HG03457 (cell line): ENCODE measurements around the gene TXNL4A.

Experiments used
- ATAC-seq: cut with Tn5 transposase; IDR thresholded peaks from one replicate; pipeline ENCODE4 v1.9.1; 2021; ENCODE audit warnings: moderate number of reproducible peaks; ENCODE audit not compliant: unreplicated experiment

The TXNL4A gene

DNA sequence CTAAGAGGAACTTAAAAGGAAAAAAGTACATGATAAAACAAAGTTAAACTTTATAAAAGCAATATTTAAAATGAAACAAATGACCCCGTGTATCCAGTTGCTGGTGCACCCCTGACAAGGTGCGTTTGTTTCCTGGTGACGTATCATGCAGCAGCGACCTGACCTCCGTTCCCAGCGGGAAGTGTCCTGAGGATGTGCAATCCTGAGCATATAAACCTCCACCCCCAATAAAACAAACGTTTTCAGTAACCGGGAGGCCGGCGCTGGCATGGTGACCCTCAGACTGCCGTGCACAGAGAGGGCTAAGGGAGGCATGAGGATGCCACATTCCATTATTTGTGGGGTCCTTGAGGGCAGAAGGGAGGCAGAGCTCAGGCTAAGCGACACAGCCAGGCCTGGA is 51.7 kb downstream of the TXNL4A start:
- ATAC-seq = no peak

DNA sequence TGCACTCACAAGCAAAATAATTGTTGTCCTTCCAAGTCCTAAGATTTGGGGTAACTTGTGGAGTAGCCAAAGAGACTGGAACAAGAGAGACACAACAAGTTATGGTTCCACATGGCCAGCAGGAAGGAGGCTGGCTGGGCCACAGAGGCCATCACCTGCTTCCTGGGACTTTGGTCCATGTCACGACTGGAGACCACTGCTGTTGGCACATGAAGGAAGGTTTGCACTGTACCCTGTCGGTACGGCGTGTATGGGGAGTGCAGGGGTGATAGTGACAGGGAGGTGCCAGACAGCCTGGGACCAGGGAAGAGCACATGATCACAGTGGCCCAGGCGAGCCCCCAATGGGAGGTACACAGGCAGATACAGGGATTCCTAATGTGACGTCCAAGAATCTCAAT is 52.4 kb downstream of the TXNL4A start:
- ATAC-seq = no peak

DNA sequence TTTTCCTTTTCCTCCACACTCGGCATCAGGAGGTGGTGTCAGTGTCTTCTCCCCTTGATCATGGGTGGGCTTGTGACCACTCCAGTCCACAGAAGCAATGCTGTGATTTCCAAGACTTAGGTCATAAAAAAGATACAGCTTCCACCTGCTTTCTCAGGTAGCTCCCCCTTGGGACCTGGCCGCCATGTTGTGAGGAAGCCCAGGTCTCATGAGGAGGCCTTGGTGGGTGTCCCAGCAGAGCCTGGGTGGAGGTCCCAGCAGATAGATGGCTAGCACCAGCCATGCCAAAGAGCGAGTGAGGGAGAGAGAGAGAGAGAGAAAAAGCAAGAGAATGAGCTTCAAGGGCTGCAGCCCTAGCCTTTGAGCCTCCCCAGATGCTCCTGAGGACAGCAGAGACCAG is 52.9 kb downstream of the TXNL4A start:
- ATAC-seq = no peak

DNA sequence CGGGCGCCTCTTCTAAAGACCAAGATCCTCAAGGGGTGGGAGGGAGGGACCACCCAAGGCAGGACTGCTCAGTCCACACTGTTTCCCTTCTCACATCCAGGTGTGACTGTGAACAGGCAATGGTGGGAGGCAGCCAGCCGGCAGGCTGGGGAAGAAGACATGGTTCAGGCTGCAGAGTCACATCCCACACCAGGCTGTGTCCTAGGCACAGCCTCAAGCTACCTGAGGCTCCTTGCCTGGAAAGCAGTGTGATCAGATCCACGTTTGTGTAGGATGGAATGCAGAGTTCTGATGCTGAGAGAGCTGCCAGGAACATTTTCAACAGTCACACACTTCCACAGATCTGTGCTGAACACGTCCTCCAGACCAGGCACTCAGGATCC is 53.3 kb downstream of the TXNL4A start:
- ATAC-seq = no peak

DNA sequence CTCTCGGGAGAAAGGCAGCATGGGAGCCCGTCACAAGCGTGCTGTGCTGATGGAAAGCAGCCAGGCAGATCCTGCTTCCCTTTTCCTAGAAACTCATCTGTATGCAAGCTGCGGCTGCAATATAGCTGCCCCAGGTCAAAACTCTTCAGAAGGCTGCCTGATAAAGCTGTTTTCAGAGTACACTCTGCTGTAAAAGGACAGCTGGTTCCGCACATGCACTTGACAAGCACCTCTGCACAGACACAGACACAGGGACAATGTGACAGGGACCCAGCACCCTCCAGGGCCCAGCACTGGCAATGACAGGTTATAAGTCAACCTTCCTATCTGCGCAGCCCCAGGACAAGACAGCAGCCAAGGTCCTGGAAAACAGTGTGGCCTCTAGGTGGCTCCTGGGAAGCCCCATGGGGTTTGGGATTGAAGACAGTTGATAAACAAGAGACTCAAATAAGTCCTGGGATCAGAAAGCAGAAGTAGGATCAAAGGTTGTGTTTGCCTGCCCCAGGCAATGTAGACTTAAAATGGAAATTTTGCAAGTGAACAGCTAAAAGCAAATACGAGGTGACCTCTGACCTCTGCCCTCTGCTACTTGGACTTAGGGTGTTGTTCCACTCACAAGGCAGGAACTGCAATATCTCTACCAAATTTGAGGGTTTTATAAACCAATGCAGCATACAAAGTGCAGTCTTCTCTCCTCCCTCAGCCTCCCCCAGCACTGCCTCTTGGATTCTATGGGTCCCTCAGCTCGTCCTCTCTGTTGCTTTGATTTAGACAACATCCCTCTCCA is 53.9 kb downstream of the TXNL4A start:
- no peak for ATAC-seq

DNA sequence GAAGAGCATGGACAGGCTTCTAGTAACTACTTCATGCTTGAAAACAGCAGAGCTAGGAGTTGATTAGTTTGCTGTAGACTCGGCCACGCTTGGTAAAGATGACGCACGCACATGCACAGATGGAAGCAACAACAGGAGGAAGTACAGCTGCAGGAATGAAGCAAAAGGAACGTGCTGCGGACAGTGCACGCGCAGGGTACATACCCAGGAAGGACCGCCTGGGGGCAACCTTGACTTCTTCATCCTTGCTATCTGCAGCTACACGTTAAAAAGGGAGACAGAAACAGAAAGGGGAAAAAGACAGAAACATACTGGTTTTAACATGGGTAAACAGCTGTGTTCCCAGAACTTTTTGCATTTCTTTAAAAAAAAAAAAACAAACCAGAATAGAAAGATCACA is 54.6 kb downstream of the TXNL4A start:
- ATAC-seq = no peak

DNA sequence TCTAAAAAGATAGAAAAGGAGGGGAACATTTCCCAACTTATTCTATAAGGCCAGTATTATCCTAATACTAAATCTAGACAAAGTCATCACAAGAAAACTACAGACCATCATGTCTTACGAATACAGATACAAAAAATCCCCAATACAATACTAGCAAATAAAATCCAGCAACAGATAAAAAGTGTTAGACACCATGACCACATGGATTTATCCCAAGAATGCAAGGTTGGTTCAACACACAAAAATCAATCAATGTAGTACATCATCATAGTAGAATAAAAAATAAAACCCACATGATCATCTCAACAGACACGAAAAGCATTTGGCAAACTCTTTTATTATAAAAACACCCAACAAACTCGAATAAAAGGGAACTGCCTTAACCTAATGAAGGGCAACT is 55.5 kb downstream of the TXNL4A start:
- no peak for ATAC-seq

DNA sequence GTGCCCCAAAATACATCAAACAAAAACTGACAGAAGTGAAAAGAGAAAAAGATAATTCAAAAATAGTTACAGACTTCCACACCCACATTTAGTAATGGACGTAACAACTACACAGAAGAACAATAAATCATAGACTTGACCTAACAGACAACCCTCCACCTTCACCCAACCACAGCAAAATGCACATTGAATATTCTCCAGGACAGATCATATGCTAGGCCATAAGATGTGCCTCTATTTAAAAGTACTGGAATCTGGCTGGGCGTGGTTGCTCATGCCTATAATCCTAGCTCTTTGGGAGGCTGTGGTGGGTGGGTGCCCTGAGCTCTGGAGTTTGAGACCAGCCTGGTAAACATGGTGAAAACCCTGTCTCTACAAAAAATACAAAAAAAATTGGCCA is 56.9 kb downstream of the TXNL4A start:
- ATAC-seq = no peak

DNA sequence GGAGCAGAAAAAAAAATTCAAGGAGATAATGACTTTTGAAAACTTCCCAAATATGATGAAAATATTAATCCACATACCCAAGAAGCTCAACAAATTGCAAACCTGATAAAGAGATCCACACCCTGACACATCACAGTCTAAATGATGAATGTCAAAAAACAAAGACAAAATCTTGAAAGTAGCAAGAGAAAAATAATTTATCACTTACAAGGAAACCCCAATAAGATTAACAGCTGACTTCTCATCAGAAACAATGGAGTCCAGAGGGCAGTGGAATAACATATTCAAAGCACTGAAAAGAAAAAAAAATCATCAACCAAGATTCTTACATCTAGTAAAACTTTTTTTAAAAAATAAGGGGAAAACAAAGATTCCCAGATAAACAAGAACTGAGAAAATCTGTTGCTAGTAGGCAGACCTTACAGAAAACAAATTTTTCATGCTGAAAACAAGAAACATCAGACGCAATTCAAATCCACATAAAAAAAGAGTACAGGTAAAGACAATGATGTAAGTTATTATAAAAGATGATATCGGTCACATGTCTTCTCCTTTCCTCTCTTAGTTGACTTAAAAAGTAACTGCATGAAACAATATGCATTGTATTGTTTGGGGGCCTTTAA is 58.2 kb downstream of the TXNL4A start:
- ATAC-seq = no peak

DNA sequence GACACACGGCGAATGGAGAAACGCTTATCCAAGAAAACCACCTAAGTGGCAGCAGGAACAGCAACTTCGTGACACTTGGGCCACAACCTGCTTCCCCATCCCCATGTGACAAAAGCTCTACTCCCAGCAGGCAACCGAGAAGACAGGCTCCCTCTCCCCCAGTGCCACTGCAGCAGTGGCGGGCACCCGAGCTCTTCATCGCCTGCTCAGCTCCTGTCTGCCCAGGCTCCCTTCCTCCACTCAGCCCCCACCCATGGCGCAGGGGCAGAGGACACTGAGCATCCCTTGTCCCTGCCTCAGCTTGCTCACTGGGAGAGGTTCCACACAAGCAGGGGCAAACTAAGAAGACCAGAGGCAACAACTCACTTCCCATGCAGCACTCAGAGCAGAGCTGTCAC is 59.8 kb downstream of the TXNL4A start:
- no peak for ATAC-seq

DNA sequence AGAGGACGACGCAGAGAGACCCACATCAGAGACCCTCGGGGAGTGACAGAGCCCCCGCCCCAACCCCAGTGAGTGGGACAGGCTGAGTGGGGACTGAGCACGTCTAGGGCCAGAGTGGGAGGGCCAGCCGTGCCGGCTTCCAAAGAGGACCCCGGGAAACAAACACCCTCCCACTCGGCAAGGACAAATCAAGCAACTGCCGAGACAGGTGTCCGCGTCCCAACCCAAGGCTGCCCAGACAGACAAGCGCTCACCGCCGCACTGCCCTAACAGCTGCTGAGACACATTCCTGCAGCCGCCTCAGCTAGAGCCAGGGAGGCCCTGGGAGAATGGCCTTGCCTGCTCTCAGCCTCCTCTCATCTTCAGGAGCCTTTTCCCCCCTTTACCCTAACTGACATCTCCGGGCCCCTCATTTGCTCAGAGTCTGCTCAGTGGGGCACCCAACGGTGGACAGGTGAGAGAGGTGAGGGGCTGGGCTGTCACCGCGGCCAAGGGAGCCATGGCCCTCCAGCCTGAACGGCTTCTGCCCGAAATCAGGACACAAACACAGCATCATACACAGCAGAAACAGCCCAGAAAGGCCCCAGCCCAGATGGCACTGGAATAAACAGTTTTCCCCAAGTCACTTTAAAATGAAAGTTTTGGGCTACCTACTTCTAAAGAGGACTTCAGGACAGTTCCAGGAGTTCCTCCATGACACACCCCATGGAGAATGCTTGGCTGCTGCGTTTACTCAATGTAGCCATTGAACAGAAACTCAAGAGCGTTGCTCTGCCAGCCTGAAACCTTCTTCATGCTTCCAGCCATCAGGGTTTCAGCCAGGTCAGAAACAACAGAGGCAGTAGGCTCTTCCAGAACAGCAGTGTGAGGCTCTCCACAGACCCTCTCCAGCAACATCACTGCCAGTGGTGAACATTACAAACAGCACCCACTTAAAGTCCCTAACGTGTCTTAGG is 60.5 kb downstream of the TXNL4A start:
- no peak for ATAC-seq

DNA sequence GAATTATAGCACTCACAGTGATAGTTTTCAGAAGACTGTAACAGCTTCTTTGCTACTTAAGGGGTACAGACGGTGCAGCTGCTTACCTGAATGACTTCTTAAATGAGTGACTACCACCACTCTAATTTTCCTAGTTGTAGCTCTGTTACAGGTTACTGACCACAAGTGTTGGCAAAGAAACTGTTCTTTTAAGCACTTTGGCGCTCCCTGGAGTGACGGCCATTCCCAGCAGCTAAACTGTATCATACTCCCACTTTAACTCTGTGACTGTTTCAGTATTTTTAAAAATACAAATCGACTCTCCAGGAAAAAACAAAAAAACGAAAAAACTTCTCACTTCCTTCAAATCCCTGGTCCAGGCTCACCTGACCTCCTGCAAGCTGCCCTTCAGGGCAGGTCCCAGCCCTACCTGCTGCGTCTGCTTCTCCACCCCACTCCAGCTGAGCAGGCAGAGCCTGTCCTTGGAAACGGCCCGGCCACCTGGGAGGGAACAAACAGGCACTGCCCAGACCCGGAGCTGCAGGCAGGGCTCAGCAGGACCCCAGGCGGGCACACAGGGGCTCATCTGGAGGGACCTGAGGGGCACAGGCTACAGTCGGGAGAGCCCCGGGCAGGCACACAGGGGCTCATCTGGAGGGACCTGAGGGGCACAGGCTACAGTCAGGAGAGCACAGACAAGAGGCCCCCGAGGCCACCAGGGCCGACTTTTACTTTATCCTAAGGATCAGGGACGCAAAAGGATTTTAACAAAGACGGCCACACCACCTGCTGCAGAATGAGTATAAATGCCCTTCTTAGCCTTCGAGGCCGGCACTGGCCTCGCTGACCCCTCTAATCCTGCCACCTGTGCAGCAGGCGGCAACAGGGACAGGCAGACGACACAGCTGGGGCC is 61.4 kb downstream of the TXNL4A start:
- no peak for ATAC-seq

DNA sequence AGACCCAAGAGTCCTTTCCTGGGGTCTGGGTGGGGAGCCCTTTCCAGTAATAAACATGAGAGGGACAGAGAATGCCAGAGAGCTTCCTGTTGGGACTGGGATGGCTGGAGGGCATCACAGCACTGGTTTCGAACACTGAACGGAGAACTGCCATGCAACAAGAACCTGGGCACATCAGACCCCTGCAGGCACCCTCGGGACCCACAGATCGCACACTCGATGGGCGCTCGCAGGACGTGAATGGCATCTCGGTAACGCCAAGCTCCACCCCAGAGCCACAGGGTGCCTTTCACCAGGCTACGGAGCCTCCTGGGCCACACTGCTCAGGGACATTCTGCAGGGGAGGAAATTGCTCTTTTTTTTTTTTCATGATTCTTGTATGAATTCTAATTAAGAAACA is 62.1 kb downstream of the TXNL4A start:
- no peak for ATAC-seq

DNA sequence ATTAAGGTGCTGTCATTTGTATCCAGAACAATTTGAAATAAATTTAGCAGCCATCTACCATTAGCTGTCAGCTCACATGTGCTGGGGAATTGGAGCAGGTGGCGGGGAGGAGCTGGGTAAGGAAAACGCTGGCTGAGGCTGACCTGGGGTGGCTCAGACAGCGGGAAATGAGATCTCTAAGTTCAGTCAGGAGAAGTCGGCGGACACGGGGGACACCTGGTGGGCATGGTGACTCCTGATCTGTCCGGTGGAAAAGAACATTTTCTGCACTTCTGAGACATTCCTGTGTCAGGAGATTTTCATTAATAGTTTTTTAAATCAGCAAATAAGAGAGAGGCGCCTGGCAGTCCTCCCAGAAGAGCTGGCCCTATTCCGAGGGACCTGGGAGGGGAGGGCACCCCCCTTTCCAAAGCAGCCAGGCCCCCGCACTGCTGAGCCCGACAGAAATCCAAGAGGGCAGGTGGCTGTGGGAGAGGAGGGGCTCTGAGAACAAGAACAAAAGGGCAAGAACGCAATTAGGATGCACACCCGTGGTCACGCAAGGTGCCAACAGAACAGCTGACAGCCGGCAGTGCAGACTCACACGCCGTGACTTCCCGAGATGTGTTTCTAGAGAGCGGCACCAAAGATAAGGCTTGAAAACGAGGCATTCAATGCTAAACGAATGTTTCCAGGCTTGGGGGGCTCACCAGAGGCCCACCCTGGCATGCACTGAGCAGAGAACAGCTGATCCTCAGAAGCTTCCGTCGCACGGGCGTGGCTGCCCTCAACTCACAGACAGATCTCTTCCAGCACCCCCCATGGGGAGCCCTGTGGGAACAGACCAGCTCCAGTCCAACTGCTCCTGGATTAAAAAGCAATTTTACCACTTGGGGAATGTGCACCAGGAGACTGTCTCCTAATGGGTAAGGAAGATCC is 63.3 kb downstream of the TXNL4A start:
- ATAC-seq = no peak

DNA sequence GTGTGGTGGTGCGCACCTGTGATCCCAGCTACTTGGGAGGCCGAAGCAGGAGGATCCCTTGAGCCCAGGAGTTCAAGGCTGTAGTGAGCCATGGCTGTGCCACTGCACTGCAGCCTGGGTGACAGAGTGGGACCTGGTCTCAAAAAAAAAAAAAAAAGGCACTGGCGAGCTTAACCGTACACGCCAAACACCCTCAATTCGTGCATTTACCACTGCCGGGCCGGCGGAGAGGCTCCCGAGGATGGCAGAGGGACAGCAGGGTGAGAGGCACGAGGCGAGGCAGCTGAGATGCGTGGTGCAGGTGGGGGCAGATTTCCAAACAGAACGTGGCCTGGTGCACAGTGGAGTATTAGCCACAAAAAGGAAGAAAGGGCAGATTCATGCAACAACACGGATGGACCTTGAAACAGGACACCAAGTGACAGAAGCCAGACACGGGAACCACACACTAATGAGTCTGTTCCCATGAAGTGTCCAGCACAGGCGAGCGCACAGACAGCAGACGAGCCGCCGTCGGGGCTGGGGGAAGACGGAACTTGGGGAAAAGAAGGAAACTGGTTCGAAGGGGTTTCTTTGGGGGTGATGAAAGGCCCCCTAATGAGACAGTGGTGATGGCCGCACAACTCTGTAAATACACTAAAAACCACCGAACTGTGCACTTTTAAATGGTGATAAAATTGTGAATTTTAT is 64.3 kb downstream of the TXNL4A start:
- no peak for ATAC-seq

DNA sequence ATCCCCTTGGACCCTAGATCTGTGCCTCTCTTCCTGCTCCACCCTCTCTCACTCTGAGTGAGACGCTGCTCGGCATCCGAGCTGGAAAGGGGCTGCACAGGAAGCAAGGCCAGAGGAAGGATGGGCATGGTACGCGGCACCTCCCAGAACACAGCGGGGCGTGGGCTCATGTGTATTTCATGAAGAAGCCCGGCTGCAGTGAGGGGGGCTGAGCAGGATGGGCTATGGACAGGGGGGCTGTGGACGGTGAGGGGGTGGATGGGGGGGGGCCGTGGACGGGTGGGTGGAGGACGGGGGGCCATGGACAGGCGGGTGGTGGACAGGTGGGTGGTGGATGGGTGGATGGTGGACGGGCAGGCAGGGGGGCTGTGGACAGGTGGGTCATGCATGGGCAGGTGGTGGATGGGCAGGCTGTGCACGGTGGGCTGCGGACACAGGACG is 65.4 kb downstream of the TXNL4A start:
- no peak for ATAC-seq

DNA sequence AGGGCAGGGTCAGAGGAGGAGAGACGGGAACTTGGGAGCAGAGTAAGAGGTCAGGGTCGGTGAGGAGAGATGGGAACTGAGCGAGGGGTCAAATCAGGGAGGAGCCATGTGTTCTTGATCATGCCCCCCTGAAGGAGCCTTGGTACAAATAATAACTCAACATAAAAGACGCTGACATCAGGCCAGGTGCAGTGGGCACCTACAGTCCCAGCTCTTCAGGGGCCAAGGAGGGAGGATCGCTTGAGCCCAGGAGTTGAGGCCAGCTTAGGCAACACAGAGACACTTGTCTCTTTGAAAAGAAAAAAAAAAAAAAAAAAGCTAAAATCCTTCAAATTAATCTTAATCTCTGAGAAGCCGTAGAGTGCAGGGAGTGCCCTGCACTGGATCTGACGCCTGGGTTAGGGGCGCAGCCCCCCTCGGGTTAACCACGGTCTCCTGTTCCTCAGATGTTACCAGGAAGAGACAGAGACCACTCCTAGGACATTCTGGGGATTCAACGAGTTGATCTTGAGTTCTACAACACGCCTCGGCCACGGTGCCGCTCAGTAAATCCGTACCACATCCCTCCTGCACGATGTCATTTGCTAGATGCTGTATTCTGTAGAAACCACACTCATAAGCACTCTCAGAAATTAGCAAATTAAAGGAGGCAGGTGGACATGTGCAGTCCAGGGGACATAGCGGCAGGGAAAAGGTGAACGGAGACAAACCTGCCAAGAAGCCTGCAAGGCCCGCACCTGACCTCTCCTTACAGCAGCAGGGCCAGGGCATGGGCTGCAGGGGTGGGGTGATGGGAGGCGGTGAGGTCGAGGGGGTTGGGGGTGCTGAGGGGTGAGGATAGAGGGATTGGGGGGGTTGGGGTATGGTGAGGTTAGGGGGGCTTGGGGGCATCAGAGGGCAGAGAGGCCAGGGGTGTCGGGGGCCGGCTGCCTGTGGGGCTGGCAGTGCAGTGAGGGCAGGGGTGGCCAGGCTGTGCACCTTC is 66.1 kb downstream of the TXNL4A start:
- ATAC-seq = no peak
